Measurements from ENCODE around the gene TLE2.

DNA sequence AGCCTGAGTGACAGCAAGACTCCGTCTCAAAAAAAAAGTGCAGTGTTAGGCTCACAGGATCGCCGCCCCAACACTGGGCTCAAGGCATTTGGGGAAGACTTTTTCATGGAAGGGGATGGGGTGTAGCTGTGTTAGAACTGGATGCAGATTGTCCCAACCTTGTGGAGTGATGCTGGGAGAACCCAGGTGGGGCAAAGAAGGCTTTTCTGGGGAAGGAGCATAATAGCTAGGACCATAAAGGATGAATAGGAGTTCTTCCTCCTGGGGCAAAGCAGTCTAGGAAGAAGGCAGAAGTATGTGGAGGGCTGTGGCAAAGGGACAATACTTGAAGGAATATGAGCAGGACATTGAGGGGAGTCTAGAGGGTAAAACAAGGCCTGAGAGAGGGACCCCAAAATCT lies 40.5 kb downstream of the TLE2 start:
- TF ChIP-seq, protein P1, sequence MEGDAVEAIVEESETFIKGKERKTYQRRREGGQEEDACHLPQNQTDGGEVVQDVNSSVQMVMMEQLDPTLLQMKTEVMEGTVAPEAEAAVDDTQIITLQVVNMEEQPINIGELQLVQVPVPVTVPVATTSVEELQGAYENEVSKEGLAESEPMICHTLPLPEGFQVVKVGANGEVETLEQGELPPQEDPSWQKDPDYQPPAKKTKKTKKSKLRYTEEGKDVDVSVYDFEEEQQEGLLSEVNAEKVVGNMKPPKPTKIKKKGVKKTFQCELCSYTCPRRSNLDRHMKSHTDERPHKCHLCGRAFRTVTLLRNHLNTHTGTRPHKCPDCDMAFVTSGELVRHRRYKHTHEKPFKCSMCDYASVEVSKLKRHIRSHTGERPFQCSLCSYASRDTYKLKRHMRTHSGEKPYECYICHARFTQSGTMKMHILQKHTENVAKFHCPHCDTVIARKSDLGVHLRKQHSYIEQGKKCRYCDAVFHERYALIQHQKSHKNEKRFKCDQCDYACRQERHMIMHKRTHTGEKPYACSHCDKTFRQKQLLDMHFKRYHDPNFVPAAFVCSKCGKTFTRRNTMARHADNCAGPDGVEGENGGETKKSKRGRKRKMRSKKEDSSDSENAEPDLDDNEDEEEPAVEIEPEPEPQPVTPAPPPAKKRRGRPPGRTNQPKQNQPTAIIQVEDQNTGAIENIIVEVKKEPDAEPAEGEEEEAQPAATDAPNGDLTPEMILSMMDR (IDR thresholded peaks at IDR 0.05; ENCODE audit: low read depth, low read length): no peak
- no peak for TF ChIP-seq EZH2phosphoT487 (IDR thresholded peaks at IDR 0.05; ENCODE audit: low read depth)

All from OCI-LY3 (cell line).